Suprapubic skin (tissue), 4 donors: ENCODE measurements around the gene OTOF. TPM values are rescaled to one million over a fixed set of nuclear protein-coding genes. Genes with fewer than 3 reads are reported as not detected.

ENCODE experiments used
- DNase-seq, 2 donors: peaks; one replicate each; pipeline ENCODE4 v3.0.0-alpha.2; 2019; ENCODE audit warnings: low spot score in 2 of 2
- H3K27ac ChIP-seq: fragments of 200-600 bp; sonication (generic); one replicate; pipeline ENCODE4 v1.5.1; 2019
- H3K27me3 ChIP-seq: fragments of 200-600 bp; sonication (generic); one replicate; pipeline ENCODE4 v1.5.1; 2019
- H3K36me3 ChIP-seq: fragments of 200-600 bp; sonication (generic); one replicate; pipeline ENCODE4 v1.5.1; 2019
- H3K4me1 ChIP-seq: fragments of 200-600 bp; sonication (generic); one replicate; pipeline ENCODE4 v1.5.1; 2019
- H3K4me3 ChIP-seq: fragments of 200-600 bp; sonication (generic); one replicate; pipeline ENCODE4 v1.5.1; 2019; ENCODE audit warnings: mild to moderate bottlenecking
- H3K9me3 ChIP-seq: fragments of 200-600 bp; sonication (generic); one replicate; pipeline ENCODE4 v1.5.1; 2019
- CTCF ChIP-seq, 2 donors: fragments of 200-600 bp in 1 of 2; fragments of 450-650 bp in 1 of 2; sonication (generic) in 1 of 2; IDR thresholded peaks; one replicate each; pipeline ENCODE4 v1.5.1; 2016 to 2019; ENCODE audit warnings: antibody characterized with exemption in 2 of 2, mild to moderate bottlenecking in 1 of 2, moderate library complexity in 1 of 2
- EP300 ChIP-seq: sonication (generic); formaldehyde crosslinking; IDR thresholded peaks from one replicate; pipeline ENCODE4 v1.6.1; 2017; ENCODE audit warnings: antibody characterized with exemption
- POLR2A ChIP-seq, 2 donors: fragments of 450-650 bp; IDR thresholded peaks; one replicate each; pipeline ENCODE4 v1.6.1; 2017; ENCODE audit warnings: antibody characterized with exemption in 2 of 2, mild to moderate bottlenecking in 2 of 2, moderate library complexity in 2 of 2
- POLR2AphosphoS5 ChIP-seq, 3 donors: sonication (generic); formaldehyde crosslinking; IDR thresholded peaks; one replicate each; pipeline ENCODE4 v1.6.1; 2017; ENCODE audit warnings: antibody characterized with exemption in 3 of 3
- WGBS: methylation state at CpG from one replicate; pipeline ENCODE4 v1.1.5; 2018; 5-methylcytosine and 5-hydroxymethylcytosine counted together
- total RNA-seq, 4 donors: library from RNA; depleted of rRNA; stranded (reverse); fragments of >200 nt; gene quantifications; one replicate each; pipeline ENCODE4 v1.1.0, GENCODE V29; 2016

The OTOF gene
- total RNA-seq, 4 donors from 2014 or later, result 0.16 to 0.39 (median 0.17) TPM; not detected in 1

- H3K9me3 ChIP-seq, result no peaks in the 10 kb centered on the region
- no peaks in the 10 kb centered on the region for H3K36me3 ChIP-seq
- TF ChIP-seq POLR2AphosphoS5 (IDR thresholded peaks at IDR 0.05) (no peak), POLR2A (IDR thresholded peaks at IDR 0.05) (no peak), CTCF (IDR thresholded peaks at IDR 0.05) (no peak), EP300 (no peak)
- H3K4me1 ChIP-seq, result peaks cover 13% of the 10 kb centered on the region
- H3K27me3 ChIP-seq, result peaks cover 5% of the 10 kb centered on the region
- no peak overlapping the region for H3K4me3 ChIP-seq
- 87% methylated on average over 10 of the region's 10 CpGs for WGBS
- H3K27ac ChIP-seq, result no peak overlapping the region
- DNase-seq, result no peak
Measured at GRCh38 chr2:26454561-26455001, 23.3 kb downstream of the OTOF start.

DNA sequence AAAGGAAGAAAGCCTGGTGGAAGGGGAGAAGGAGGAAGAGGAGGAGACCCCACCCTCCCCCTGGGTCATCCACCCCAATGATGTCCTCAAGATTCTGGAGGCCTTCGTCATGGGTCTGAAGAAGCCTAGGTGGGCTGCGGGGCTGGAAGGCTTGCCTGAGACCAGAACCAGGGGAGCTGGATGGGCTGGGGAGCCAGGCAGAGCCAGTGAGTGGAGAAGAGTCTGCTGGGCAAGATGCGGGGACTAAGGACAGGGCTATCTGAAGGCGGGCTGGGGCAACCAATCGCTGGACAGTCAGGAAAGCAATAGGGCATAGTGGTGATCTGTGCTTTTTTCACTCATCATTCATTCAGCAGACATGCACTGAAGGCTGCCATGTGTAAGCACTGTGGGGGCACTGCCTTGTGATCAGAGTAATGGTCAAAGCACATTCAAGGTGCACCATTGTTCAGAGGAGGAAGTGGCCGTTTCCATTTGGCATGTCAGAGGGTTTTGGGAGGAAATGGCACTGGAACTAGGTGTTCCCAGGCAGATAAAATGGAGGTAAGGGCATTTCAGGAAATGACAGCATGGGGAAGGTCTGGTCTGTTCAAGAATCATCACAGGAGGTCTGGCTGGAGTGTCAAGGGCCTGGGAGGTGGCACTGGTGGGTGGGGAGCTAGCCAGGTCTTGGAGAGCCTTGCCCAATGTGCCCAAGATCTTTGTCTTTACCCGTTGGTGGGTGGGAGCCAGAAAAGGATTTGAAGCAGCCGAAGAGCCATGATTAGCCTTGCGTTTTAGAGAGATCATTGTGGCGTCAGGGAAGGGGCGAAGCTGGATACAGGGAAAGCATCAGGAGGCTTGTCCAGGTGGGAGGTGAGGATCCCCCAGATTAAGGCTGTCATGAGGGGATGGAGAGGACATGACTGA, 24.2 kb downstream of the OTOF start:
- DNase-seq, result peak in 1 of 2 donors; percentile 52
- 82% methylated on average over 11 of the region's 11 CpGs for WGBS
- Histone ChIP-seq H3K27me3 (peaks cover 5% of the 10 kb centered on the region), H3K9me3 (no peaks in the 10 kb centered on the region), H3K36me3 (no peaks in the 10 kb centered on the region), H3K4me1 (peaks cover 13% of the 10 kb centered on the region), H3K4me3 (no peak overlapping the region), H3K27ac (no peak overlapping the region)
- no peak for TF ChIP-seq POLR2A (IDR thresholded peaks at IDR 0.05)
- no peak for TF ChIP-seq CTCF (IDR thresholded peaks at IDR 0.05)
- TF ChIP-seq POLR2AphosphoS5 (IDR thresholded peaks at IDR 0.05), result no peak
- TF ChIP-seq EP300, result no peak

DNA sequence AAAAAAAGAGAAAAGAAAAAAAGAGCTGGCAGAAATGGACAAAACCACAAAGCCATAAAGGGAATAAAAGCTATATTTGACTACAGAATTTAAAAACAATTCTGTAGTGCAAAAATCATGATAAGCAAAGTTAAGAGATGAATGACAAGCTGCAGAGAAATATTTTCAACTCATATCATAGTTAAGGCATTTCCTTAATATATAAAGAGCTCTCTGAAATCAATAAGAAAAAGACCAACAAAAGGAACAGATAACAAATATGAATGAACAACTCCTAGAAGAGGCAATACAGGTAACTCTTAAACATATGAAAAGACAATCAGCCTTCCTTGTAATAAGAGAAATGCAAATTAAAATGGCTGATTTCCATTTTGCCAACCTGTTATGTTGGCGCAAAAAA, 26.2 kb downstream of the OTOF start:
- H3K9me3 ChIP-seq, result no peaks in the 10 kb centered on the region
- no peak overlapping the region for H3K4me3 ChIP-seq
- TF ChIP-seq POLR2A (IDR thresholded peaks at IDR 0.05), result no peak
- TF ChIP-seq POLR2AphosphoS5 (IDR thresholded peaks at IDR 0.05), result no peak
- no peak for TF ChIP-seq CTCF (IDR thresholded peaks at IDR 0.05)
- TF ChIP-seq EP300, result no peak
- 97% methylated on average over 1 of the region's 1 CpG for WGBS
- DNase-seq, result no peak
- H3K4me1 ChIP-seq, result peaks cover 13% of the 10 kb centered on the region
- H3K27me3 ChIP-seq, result peaks cover 5% of the 10 kb centered on the region
- H3K27ac ChIP-seq, result no peak overlapping the region
- H3K36me3 ChIP-seq, result no peaks in the 10 kb centered on the region

DNA sequence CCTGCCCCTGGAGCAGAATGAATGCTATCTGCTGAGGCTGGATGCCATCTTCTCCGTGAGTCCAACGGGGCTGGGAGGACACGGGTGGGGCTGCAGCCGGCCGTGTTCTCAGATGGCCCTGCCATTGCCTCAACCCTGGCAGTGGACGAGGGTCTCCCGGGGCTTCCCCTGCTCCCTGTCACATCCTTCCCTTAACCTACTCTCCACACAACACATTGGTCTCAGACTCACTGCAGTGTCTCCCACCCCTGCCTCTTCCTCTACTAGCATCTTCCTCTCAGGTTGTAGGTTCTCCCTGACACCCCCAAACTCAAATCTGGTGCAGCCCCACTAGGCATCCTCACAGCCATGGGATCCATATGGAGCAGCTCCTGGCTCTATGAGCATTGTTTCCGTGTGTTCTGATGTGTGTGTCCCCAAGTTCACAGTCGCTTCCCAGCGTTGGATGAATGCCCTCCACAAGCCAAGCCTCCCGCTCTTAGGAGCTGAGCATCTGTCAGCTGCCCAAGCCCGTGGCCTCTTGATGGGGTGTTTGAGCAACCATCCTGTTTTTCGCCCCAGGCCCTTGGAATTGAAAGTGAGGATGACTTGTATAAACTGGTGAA, 27.8 kb downstream of the OTOF start:
- no peak overlapping the region for H3K27ac ChIP-seq
- H3K27me3 ChIP-seq, result peaks cover 5% of the 10 kb centered on the region
- 81% methylated on average over 10 of the region's 13 CpGs for WGBS
- TF ChIP-seq EP300 (no peak), POLR2AphosphoS5 (IDR thresholded peaks at IDR 0.05) (no peak), POLR2A (IDR thresholded peaks at IDR 0.05) (no peak)
- H3K9me3 ChIP-seq, result no peaks in the 10 kb centered on the region
- no peak for DNase-seq
- H3K4me3 ChIP-seq, result no peak overlapping the region
- H3K36me3 ChIP-seq, result no peaks in the 10 kb centered on the region
- H3K4me1 ChIP-seq, result peaks cover 8% of the 10 kb centered on the region

GRCh38 chr2:26449278-26450030, 28.5 kb downstream of the OTOF start:
- peaks cover 5% of the 10 kb centered on the region for H3K27me3 ChIP-seq
- H3K27ac ChIP-seq, result no peak overlapping the region
- no peaks in the 10 kb centered on the region for H3K9me3 ChIP-seq
- H3K36me3 ChIP-seq, result no peaks in the 10 kb centered on the region
- 91% methylated on average over 4 of the region's 10 CpGs for WGBS
- no peak for DNase-seq
- TF ChIP-seq POLR2A (IDR thresholded peaks at IDR 0.05) (no peak), EP300 (no peak), CTCF (IDR thresholded peaks at IDR 0.05) (no peak), POLR2AphosphoS5 (IDR thresholded peaks at IDR 0.05) (no peak)
- peaks cover 1% of the 10 kb centered on the region for H3K4me1 ChIP-seq
- H3K4me3 ChIP-seq, result no peak overlapping the region
